Activated CD4-positive, CD25-positive, alpha-beta regulatory T cell treated with anti-CD3 and anti-CD28 coated beads, Interleukin-2, amount 50 U/mL, for 24 hours (primary cell): Measurements from ENCODE around the gene PCP4L1.
"Not testable (repeated sequence)": the region's sequence is repeated elsewhere in the genome, so short reads cannot be mapped to it uniquely, and the experiment has no call there.

Experiments used
- ATAC-seq, 2 donors: fragments of 150-1000 bp; cut with Tn5 transposase; one replicate each; pipeline ENCODE4 v1.10.0; 2021; ENCODE audit warnings: mild to moderate bottlenecking in 1 of 2, moderate library complexity in 1 of 2

PCP4L1 gene

GRCh38 chr1:161229896-161230295 is 28.6 kb upstream of the PCP4L1 start:
- no peak for ATAC-seq

GRCh38 chr1:161230762-161231161 is 27.8 kb upstream of the PCP4L1 start:
- no peak for ATAC-seq

- no peak for ATAC-seq
Observed at GRCh38 chr1:161233102-161233501, 25.4 kb upstream of the PCP4L1 start.

GRCh38 chr1:161235957-161236775 is 22.4 kb upstream of the PCP4L1 start:
- no peak for ATAC-seq

- ATAC-seq: no peak
Observed at GRCh38 chr1:161238039-161238473, 20.5 kb upstream of the PCP4L1 start, which contains the start of gene NR1I3. NR1I3 (minus strand) TSS chr1:161238203; CDS start chr1:161236565, 1,638 bp downstream.

- no peak for ATAC-seq
Observed at GRCh38 chr1:161241682-161242081, 16.9 kb upstream of the PCP4L1 start.

- no peak for ATAC-seq
Observed at GRCh38 chr1:161242313-161242712, 16.2 kb upstream of the PCP4L1 start.

- no peak for ATAC-seq
Observed at GRCh38 chr1:161244888-161245287, 13.7 kb upstream of the PCP4L1 start.

GRCh38 chr1:161250100-161250499 is 8.4 kb upstream of the PCP4L1 start:
- not testable (repeated sequence) for ATAC-seq

GRCh38 chr1:161250829-161251228 is 7.7 kb upstream of the PCP4L1 start:
- no peak for ATAC-seq

GRCh38 chr1:161251579-161251978 is 7.0 kb upstream of the PCP4L1 start:
- no peak for ATAC-seq

- not testable (repeated sequence) for ATAC-seq
Observed at GRCh38 chr1:161255302-161255701, 3.2 kb upstream of the PCP4L1 start.

- not testable (repeated sequence) for ATAC-seq
Observed at GRCh38 chr1:161255955-161256520, 2.5 kb upstream of the PCP4L1 start.

GRCh38 chr1:161257109-161257508 is 1.4 kb upstream of the PCP4L1 start:
- not testable (repeated sequence) for ATAC-seq

- no peak for ATAC-seq
Observed at GRCh38 chr1:161259345-161259702, 779 bp downstream of the PCP4L1 start.

- ATAC-seq: no peak
Observed at GRCh38 chr1:161259765-161260164, 1.2 kb downstream of the PCP4L1 start.

GRCh38 chr1:161260376-161261260 is 2.1 kb downstream of the PCP4L1 start:
- no peak for ATAC-seq

- no peak for ATAC-seq
Observed at GRCh38 chr1:161261261-161262235, 3.0 kb downstream of the PCP4L1 start.

- ATAC-seq: no peak
Observed at GRCh38 chr1:161265305-161265704, 6.8 kb downstream of the PCP4L1 start.

- ATAC-seq: no peak
Observed at GRCh38 chr1:161266202-161266601, 7.7 kb downstream of the PCP4L1 start.

GRCh38 chr1:161266836-161267235 is 8.3 kb downstream of the PCP4L1 start:
- no peak for ATAC-seq

- no peak for ATAC-seq
Observed at GRCh38 chr1:161267321-161267720, 8.8 kb downstream of the PCP4L1 start.
